HS-27A (cell line): ENCODE results near the gene PARD3.

ENCODE experiments used
- DNase-seq: peaks from one replicate; pipeline ENCODE4 v3.0.0-alpha.2; 2012; ENCODE audit warnings: low read depth, missing footprints

Gene PARD3

DNA sequence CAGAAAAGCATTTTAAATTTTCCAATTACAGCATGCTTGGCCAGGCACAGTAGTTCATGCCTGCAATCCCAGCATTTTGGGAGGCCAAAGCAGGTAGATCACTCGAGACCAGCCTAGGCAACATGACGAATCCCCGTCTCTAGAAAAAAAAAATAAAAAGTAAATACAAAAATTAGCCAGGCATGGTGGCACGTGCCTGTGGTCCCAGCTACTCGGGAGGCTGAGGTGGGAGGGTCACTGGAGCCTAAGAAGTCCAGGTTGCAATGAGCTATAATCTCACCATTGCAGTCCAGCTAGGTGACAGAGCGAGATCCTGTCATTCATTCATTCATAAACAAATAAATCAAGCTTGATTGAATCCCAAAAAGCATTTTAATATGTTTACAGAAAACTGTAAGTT, 234.9 kb downstream of the PARD3 start:
- no peak for DNase-seq

DNA sequence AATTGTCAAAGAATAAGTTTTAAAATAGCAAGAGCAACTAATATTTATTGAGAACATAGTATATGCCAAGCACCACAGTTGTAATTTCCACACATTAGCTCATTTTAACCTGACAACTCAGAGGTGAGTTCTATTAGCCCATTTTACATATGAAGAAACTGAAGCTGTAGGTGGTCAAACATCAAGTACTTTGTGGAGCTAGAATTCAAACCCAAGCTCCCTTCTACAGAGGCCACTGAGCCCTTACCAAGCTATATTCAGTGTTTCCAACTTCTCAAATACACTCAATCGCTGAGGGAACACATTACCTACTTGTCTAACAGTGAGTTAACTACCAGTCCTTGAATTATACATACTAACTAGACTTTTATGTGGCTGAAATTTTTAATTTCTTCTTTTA, 236.6 kb downstream of the PARD3 start:
- no peak for DNase-seq

DNA sequence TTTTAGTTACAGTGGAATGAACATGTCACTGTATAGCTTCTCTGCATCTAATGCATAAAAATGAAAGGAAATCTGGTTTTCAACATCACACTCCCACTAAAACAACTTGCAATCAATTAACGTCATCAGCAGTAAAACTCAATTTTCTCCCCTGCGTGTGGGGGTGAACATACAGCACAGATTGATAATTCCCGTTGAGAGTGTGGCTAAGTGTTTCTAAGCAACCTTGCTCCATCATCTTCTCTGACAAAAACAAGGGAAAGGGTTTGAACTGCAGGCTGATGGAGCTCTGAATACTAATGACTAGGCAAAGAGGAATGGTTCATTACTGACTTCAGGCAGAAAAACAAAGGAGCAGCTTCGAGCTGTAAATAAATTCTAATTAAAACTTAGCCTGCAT, 238.3 kb downstream of the PARD3 start:
- DNase-seq, result no peak

DNA sequence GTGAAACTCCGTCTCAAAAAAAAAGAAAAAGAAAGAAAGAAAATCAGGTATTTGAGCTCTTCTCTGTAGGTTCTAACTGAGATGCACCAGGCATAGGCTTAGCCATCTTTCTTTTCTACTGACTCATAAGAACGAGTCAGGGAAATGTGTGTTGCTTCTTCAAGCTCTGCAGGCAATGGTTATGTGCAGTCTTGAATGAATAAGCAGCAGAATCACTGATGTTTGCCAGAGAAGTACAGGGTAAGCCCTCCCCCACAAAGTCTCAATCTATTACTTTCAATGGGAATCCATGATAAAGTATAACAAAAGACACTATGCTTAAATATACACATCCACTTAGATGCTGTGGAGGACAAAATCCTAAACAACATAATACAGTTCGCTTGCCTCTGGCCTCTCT, 239.2 kb downstream of the PARD3 start:
- no peak for DNase-seq

- no peak for DNase-seq
Observed at GRCh38 chr10:34574353-34574934, 240.7 kb downstream of the PARD3 start.

GRCh38 chr10:34570887-34571286, 244.2 kb downstream of the PARD3 start:
- DNase-seq, result no peak

- no peak for DNase-seq
Observed at GRCh38 chr10:34567659-34568253, 247.3 kb downstream of the PARD3 start.

- no peak for DNase-seq
Observed at GRCh38 chr10:34565934-34566333, 249.2 kb downstream of the PARD3 start.

DNA sequence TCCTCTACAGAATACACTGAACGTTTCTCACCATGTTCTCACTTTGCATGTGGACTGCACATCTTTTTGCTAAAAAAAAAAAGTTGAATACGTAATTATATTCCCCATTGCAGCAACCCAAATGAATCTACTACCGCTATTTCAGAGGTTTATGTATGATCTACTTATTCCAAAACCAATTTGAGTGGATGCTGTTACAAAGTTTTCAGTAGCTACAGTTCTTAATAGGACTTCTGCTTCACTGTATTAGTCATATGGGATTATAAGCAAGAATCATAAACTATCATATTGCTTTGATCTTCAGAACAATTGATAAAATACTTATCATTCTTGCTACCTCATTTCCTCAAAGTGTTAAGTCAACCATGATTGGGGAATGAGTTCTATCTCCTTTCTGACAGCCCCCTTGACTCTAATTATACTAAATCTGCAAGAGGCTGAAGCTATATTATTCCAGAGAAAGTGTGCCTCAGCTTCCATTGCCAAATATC, 257.0 kb downstream of the PARD3 start:
- no peak for DNase-seq

DNA sequence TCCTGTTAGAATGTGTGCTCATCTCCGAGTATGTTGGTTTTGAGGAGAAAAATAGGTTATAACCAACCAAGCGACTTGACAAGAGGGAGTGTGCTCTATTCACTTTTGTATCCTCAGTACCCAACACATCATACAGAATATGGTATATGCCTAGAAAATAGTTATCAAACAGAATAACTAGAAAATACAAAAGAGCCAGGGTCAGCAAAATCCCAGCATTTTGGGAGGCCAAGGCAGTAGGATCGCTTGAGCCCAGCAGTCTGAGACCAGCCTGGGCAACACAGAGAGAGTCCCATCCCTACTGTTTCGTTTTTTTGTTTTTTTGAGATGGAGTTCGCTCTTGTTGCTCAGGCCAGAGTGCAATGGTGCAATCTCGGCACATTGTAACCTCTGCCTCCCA, 257.9 kb downstream of the PARD3 start:
- DNase-seq, result no peak

- DNase-seq, result no peak
Observed at GRCh38 chr10:34555653-34556052, 259.4 kb downstream of the PARD3 start.

- no peak for DNase-seq
Observed at GRCh38 chr10:34553747-34554146, 261.3 kb downstream of the PARD3 start.

DNA sequence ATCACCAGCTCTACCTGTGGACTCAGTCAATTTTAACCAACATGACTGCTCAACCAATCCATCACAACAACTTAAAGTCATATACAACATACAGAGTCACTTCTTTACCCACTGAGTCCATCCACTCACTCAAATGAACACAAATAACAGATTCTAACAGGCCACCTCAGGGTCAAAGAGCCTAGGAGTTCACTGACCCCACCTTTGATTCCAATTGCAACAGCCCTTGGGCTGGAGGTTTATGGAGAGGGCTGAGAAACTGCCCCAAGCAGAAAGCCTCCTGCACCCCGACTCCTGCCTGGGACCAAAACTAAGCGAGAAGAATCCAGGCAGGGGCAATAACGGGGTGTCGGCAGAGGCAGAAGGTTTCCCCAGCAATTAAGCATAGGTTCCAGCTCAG, 263.8 kb downstream of the PARD3 start:
- DNase-seq, result no peak

- DNase-seq, result no peak
Observed at GRCh38 chr10:34549953-34550352, 265.1 kb downstream of the PARD3 start.

- no peak for DNase-seq
Observed at GRCh38 chr10:34549001-34549400, 266.1 kb downstream of the PARD3 start.

GRCh38 chr10:34548466-34548865, 266.6 kb downstream of the PARD3 start:
- no peak for DNase-seq

GRCh38 chr10:34547695-34548094, 267.4 kb downstream of the PARD3 start:
- DNase-seq, result no peak

DNA sequence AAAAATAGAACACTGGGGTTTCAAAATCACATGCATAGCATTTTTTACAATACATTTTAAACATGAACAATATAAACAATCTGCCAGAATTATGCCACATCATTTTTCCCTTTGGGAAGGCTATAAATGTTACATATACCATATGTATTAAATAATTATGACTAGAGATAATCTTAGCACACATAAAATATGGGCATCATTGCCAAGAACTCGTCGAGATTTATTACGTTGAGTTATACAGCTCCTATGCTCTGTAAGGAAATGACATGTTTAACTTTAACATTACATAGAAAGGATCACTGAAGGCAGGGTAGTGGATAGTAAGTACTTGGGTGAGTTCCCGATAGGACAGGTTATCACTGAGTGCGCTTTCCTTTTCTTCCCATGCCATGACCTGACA, 267.8 kb downstream of the PARD3 start:
- DNase-seq, result no peak

DNA sequence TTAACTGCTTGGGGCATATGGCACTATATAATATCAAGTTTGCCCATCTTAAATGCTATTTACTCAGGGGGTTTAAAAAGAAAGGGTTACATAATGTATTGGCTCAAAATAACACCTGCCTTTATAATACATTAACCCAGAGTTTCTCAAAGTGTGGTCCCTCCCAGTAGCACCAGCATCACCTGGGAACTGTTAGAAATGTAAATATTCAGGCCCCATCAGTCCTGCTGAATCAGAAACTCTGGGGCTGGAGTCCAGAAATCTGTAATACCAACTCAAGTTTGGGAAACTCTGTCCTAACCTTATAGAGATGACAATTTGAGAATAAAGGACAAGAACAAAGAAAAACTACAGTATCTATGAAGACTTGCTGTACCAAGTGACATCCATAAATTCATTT, 270.7 kb downstream of the PARD3 start:
- DNase-seq, result no peak

DNA sequence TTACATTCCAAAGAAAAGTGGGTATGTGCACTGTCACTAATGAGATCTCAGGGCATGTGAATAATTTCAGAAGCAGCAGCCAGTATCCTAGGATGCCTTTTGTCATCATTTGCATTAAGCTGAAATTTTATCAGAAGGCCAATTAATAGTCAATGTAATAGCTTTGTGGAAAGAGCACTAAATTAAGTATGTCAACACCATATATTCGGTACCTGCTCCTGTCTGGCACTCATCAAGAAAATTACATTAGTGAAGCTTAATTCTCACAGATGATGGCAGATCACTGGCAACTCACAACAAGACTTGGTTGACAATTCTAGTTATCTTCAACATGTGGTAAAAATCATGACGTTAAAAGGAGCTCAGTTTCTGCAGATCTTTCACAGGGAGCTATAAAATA, 271.4 kb downstream of the PARD3 start:
- DNase-seq, result no peak

DNA sequence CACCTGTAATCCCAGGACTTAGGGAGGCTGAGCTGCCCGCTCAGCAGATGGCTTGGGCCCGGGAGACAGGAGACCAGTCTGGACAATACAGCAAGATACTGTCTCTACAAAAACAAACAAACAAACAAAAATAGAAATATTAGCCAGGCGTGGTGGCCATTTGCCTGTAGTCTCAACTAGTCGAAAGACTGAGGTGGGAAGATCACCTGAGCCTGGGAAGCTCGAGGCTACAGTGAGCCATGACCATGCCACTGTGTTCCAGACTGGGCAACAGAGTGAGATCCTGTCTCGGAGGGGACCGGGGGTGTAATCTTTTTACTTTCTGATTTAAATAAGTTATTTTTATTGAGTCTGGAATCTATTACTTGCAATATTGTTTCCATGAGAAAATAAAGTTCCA, 274.6 kb downstream of the PARD3 start:
- no peak for DNase-seq

- DNase-seq, result no peak
Observed at GRCh38 chr10:34539533-34540315, 275.4 kb downstream of the PARD3 start.

GRCh38 chr10:34538281-34538829, 276.7 kb downstream of the PARD3 start:
- no peak for DNase-seq
